Measurements from ENCODE around the gene PTGER1. TPM values are rescaled to one million over a fixed set of nuclear protein-coding genes. Genes with fewer than 3 reads are reported as not detected.

PTGER1 gene
- total RNA-seq, 2 experiments from 2014 or later: 0.93 to 1.3 TPM

DNA sequence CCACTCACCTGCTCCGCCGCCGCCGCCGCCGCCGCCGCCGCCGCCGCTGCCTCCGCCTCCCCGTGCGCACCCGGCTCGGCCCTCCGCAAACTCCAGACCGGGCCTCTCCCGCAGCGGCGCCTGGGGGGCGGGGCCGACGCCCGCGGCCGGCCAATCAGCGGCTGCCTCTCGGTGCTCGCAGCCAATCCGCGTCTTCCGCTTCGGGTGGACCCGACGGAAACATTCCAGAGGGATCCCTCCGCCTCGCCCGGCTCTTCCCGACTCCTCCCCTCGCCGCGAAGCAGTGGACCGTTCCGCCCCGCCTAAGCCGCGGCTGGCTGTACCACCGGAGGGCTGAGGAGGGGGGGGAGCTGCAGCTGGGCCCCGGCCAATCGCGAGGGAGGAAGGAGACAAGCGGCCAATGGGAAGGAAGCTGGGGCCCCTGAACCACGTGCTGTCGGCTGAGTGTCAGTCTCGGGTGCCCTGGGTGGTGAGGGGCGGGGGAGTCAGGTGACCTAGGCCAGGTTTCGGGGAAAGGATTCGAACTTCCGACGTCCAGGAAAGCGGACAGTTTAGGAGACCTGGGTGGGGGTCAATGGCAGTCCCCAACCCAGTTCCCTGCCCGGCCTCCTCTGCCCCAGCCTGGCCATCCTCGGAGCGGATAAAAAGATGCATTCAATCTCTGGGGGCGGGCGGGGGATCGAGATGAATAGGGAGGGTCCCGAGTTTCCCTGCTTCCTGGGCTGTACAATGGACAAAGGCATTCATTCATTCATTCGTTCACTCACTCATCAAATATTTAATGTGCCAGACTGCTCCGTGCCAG lies 21.1 kb upstream of the PTGER1 start, which contains the start of gene GIPC1:
GIPC1 (minus strand) TSS at position 99 of the 805 bp plus-strand sequence. CDS start 13,151 bp downstream, outside the sequence.
- Mint-ChIP-seq H3K27ac (peak within 1 kb of the TSS; percentile 74), H3K36me3 (ENCODE audit: low read depth) (peaks cover 13% of the 10 kb centered on the region), H3K4me3 (peak within 1 kb of the TSS; percentile 82), H3K27me3 (peaks cover 3% of the 10 kb centered on the region), H3K9me3 (no peaks in the 10 kb centered on the region), H3K4me1 (peaks cover 25% of the 10 kb centered on the region)
- ChIA-PET POLR2A (interaction anchor here (0.7 to 16.0 kb wide), 9 partner anchors 9 to 360 kb away, joined by 3 to 316 read pairs (median 4); partner anchors contain the start of genes ASF1B, DDX39A, DNAJB1 and PKN1), CTCF (interaction anchor here (0.7 to 4.5 kb wide), 7 partner anchors 9 to 359 kb away, joined by 3 to 35 read pairs (median 4); partner anchors contain the start of genes ASF1B and PKN1)
- DNase-seq: peak; percentile 84

DNA sequence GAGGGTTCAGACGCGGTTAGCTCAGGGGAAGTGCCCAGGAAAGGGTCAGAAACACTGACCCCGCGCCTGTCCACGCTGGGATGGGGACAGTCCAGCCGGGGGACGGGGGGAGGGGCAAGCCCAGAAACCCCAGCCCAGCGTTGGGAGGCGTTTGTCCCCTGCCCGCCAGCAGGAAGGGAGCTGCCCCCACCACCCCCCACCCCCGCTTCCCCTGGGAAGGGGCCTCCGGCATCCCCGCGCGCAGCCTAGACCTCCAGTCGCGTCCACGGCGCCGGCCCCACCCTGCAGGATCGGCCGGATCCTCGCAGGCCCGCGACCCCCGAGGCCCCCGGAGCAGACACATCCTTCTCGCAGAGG lies 20.5 kb upstream of the PTGER1 start:
- peak overlapping the region; percentile 82 for H3K4me3 Mint-ChIP-seq
- H3K27ac Mint-ChIP-seq: peak overlapping the region; percentile 74
- ChIA-PET POLR2A (interaction anchor here (1.2 to 16.0 kb wide), 8 partner anchors 10 to 359 kb away, joined by 3 to 316 read pairs (median 4); partner anchors contain the start of genes ASF1B, DDX39A, DNAJB1 and PKN1), CTCF (interaction anchor here (0.7 to 4.5 kb wide), 6 partner anchors 9 to 63 kb away, joined by 3 to 35 read pairs (median 4); partner anchors contain the start of gene PKN1)
- peaks cover 25% of the 10 kb centered on the region for H3K4me1 Mint-ChIP-seq
- H3K27me3 Mint-ChIP-seq: peaks cover 3% of the 10 kb centered on the region
- H3K36me3 Mint-ChIP-seq (ENCODE audit: low read depth): peaks cover 13% of the 10 kb centered on the region
- no peak for DNase-seq
- H3K9me3 Mint-ChIP-seq: no peaks in the 10 kb centered on the region

DNA sequence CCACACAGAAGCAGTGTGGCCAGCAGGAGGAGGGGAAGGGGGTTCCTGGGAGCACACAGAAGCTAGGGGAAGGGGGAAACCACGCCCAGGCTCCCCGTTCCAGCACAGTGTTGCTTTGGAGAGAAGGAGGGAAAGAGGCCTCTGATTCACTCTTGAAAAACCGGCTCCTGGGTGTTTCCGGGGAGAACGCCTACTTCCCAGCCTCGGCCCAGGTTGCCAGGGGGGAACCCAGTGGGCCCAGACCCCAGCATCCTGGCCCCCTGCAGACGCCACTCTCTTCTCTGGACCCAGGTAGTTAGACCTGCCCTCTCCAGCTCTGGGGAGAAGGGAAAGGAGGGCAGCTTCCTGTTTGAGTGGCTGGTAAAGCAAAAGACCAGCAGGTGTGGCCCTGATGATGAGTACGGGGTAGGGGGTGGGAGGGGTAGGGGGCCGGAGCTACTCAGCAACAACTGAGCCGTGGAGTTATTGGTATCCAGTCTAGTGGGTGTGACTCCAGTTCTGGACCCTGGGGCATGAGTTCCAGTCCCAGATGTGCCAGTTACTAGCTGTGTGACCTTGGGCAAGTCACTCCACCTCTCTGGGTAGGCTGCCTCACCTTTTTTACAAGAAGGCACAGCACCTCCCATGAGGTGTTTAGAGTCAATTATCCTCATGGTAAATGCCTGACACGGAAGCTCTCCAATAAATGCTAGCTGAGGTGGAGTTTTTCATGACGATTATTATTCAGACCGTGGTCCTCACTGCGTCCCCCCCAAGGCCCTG lies 19.9 kb upstream of the PTGER1 start:
- Mint-ChIP-seq H3K36me3 (ENCODE audit: low read depth) (peaks cover 13% of the 10 kb centered on the region), H3K9me3 (no peaks in the 10 kb centered on the region), H3K4me1 (peaks cover 25% of the 10 kb centered on the region), H3K27ac (peak overlapping the region; percentile 74), H3K27me3 (peaks cover 3% of the 10 kb centered on the region), H3K4me3 (peak overlapping the region; percentile 82)
- no peak for DNase-seq
- ChIA-PET POLR2A (interaction anchor here (1.2 to 16.0 kb wide), 8 partner anchors 11 to 358 kb away, joined by 3 to 316 read pairs (median 4); partner anchors contain the start of genes ASF1B, DDX39A, DNAJB1 and PKN1), CTCF (interaction anchor here (0.7 to 4.5 kb wide), 6 partner anchors 9 to 62 kb away, joined by 3 to 35 read pairs (median 4); partner anchors contain the start of gene PKN1)

DNA sequence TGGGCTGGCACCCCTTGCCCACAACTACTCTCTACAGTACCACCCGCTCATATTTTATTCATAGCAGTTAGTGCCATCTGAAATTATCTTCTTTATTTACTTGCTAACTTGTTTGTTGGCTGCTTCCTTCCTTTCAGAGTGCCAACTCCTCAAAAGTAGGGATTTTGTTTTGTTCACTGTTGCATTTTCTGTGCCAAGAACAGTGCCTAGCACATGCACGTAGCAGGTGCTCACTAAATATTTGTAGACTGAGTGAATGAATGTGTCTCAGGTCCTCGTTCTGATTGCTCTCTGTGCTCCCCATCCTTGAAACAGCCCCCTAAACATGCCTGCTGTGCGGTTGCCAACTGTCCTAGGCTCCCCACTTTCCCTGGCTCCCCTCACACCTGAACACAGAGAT lies 19.3 kb upstream of the PTGER1 start:
- POLR2A ChIA-PET: interaction anchor here (1.3 to 16.0 kb wide), 4 partner anchors 13 to 75 kb away, joined by 4 to 316 read pairs (median 9); partner anchors contain the start of genes DDX39A and DNAJB1
- H3K27me3 Mint-ChIP-seq: peaks cover 3% of the 10 kb centered on the region
- no peaks in the 10 kb centered on the region for H3K9me3 Mint-ChIP-seq
- CTCF ChIA-PET: interaction anchor here (1.4 kb wide), 1 partner anchor 62 kb away, joined by 3 read pairs; the partner anchor contains the start of gene PKN1
- no peak overlapping the region for H3K27ac Mint-ChIP-seq
- H3K4me1 Mint-ChIP-seq: peaks cover 25% of the 10 kb centered on the region
- no peak for DNase-seq
- peaks cover 18% of the 10 kb centered on the region for H3K36me3 Mint-ChIP-seq (ENCODE audit: low read depth)
- peak overlapping the region; percentile 82 for H3K4me3 Mint-ChIP-seq

DNA sequence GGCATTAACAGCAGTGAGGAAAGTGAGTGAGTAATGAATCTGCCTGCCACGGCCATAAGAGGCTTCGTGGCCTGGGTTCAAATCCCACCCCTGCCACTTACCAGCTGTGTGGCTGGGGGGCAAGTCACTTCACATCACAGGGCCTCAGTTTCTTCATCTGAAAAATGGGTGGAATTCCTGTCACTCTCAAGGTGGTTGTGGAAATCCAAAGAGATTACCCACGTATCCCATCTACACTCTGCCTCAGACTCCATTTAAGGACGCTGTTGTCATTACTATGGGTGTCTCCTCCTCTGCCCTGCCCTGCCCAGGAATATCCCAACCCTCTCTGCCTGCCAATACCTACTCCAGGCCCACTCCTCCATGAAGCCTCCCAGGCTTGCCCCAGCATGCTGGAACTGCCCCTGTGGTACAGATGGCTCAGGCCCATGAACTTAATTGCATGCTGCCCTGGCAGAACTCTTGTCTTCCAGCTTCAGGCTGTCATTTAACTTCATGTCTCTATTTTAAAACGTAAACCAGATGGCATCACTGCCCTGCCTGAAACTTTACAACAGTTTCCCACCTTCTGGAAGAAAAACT lies 17.7 kb upstream of the PTGER1 start:
- no peak overlapping the region for H3K4me3 Mint-ChIP-seq

DNA sequence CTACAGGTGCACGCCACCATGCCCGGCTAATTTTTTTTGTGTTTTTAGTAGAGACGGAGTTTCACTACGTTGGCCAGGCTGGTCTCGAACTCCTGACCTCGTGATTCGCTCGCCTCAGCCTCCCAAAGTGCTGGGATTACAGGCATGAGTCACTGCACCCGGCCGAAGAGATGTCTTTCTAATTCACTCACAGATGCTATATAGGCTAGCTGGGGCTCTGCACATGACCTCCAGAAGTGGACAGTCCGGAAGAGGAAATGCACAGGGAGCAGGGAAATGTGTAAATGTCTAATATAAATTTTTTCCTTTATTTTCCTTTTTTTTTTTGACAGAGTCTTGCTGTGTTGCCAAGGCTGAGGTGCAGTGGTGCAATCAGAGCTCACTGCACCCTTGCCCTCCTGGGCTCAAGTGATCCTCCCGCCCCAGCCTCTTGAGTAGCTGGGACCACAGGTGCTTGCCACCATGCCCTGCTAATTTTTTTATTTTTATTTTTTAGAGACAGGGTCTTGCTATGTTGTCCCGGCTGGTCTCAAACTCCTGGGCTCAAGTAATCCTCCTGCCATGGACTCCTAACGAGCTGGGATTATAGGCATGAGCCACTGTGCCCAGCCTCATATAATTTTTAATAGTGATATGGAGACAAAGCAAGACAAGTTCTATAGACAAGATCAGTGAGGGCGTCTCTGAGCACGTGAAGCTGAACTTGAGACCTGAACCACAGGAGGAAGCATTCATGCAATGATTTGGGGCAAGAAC lies 12.4 kb upstream of the PTGER1 start:
- ChIA-PET CTCF (interaction anchor here (0.6 to 4.3 kb wide), 6 partner anchors 9 to 165 kb away, joined by 3 to 26 read pairs (median 4); partner anchors contain the start of gene DNAJB1), POLR2A (interaction anchor here (0.9 to 1.7 kb wide), 2 partner anchors 31 to 78 kb away, joined by 3 to 5 read pairs; partner anchors contain the start of gene DNAJB1)
- Mint-ChIP-seq H3K4me3 (no peak overlapping the region), H3K36me3 (ENCODE audit: low read depth) (peaks cover 17% of the 10 kb centered on the region), H3K4me1 (peaks cover 4% of the 10 kb centered on the region), H3K9me3 (no peaks in the 10 kb centered on the region), H3K27ac (no peak overlapping the region), H3K27me3 (no peaks in the 10 kb centered on the region)
- no peak for DNase-seq

More for the DNA sequence above, 17.7 kb upstream of the PTGER1 start:
- Mint-ChIP-seq H3K27me3 (peaks cover 3% of the 10 kb centered on the region), H3K4me1 (peaks cover 25% of the 10 kb centered on the region), H3K27ac (no peak overlapping the region), H3K36me3 (ENCODE audit: low read depth) (peaks cover 22% of the 10 kb centered on the region), H3K9me3 (no peaks in the 10 kb centered on the region)
- CTCF ChIA-PET: interaction anchor here (0.6 to 1.1 kb wide), 3 partner anchors 9 to 159 kb away, joined by 3 to 7 read pairs (median 3); no protein-coding TSS in a partner anchor
- POLR2A ChIA-PET: interaction anchor here (1.2 kb wide), 1 partner anchor 26 kb away, joined by 3 read pairs; the partner anchor contains the start of gene DNAJB1
- no peak for DNase-seq

DNA sequence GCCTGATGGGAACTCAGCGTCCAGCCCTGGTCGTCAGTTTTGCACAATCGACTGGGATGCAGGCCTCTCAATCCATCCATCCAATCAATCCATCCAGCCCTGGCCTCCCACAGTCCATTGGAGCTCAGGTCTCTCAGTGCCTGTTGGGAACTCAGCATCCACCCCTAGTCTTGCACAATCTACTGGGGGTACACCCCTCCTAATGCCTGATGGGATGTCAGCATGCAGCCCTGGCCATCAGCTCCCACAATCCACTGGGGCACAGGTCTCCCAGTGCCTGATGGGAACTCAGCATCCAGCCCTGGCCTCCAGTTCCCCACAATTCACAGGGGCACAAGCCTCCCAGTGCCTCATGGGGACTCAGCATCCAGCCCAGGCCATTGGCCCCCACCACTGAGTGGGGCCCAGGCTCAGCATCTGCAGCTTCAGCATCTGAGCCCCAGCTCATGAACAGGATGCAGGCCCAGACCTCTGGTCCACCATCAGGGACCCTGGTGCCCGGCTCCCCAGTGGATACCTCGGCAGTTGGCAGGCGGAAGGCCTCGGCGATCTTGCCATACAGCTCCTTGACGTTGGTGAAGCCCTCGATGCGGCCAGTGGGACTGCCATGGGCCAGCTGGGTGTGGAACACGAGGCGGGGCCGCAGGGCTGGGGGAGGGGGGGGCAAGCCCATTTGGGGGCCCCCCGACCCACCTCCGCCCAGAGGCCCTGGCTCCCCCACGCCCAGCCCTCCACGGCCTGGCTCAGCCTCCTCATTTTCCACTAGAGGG lies 7.2 kb upstream of the PTGER1 start:
- Mint-ChIP-seq H3K9me3 (no peaks in the 10 kb centered on the region), H3K4me1 (peaks cover 7% of the 10 kb centered on the region), H3K4me3 (no peak overlapping the region), H3K27ac (no peak overlapping the region), H3K27me3 (no peaks in the 10 kb centered on the region), H3K36me3 (ENCODE audit: low read depth) (peaks cover 4% of the 10 kb centered on the region)
- POLR2A ChIA-PET: interaction anchor here (1.6 kb wide), 1 partner anchor 35 kb away, joined by 4 read pairs; no protein-coding TSS in a partner anchor
- CTCF ChIA-PET: interaction anchor here (0.9 to 1.6 kb wide), 3 partner anchors 7 to 345 kb away, joined by 3 to 5 read pairs (median 4); partner anchors contain the start of genes ASF1B and PTGER1
- no peak for DNase-seq

DNA sequence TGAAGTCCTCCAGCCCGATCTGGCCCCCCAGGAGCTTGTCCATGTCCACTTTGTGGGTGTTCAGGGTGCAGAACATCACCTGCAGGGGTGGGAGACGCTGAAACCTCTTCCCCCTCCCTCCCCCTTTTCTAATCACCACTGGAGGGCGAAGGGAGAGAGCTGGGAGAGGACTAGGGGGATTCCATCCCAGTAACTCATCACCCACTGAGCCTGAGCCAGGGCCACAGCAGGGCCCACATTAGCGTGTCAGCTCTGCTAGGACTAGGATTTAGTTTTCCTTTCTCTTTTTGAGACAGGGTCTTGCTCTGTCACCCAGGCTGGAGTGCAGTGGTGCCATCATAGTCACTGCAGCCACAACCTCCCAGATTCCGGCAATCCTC lies 5.5 kb upstream of the PTGER1 start:
- H3K4me1 Mint-ChIP-seq: peaks cover 15% of the 10 kb centered on the region
- H3K27ac Mint-ChIP-seq: no peak overlapping the region
- CTCF ChIA-PET: interaction anchor here (0.6 to 3.9 kb wide), 28 partner anchors 8 to 344 kb away, joined by 3 to 26 read pairs (median 4); partner anchors contain the start of genes ADGRE5, ASF1B, DDX39A and GIPC1
- no peaks in the 10 kb centered on the region for H3K27me3 Mint-ChIP-seq
- no peak for DNase-seq
- no peak overlapping the region for H3K4me3 Mint-ChIP-seq
- H3K36me3 Mint-ChIP-seq (ENCODE audit: low read depth): peaks cover 2% of the 10 kb centered on the region
- H3K9me3 Mint-ChIP-seq: no peaks in the 10 kb centered on the region
- POLR2A ChIA-PET: interaction anchor here (0.8 to 2.0 kb wide), 4 partner anchors 36 to 344 kb away, joined by 3 to 6 read pairs (median 4); partner anchors contain the start of gene DNAJB1

DNA sequence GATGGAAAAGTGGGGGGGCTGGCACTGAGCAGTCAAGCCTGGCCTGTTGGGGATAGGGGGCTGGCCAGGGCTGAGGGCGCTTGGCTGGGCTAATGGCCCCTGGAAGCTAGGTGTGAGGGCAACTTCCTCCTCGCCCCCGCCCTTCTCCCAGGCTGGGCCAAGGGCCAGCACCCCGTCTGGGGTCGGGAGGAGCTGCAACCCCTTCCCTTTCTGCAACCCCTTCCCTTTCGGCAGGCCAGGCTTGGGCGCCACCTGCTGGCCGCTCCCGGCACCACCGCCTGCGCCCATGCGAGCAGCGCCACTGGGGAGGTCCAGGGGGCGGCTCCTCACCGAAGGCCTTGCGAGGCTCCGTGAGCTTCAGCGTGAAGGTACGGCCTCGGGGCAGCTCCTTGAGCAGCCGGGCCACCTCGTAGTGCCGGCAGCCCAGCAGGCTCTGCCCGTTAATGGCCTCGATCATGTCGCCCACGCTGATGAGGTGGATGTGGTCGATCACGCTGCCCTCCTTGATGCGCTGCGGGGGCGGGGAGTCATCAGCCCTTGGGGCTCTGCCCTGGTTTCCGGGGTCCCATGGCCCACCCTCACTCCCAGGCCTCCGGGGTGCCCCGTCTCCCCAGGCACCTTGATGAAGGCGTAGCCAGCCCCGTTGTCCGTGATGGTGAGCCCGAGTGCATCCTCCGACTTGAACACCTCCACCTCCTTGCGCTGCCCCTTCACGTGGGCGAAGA lies 5.0 kb upstream of the PTGER1 start:
- Mint-ChIP-seq H3K4me3 (no peak overlapping the region), H3K27me3 (no peaks in the 10 kb centered on the region), H3K27ac (no peak overlapping the region), H3K9me3 (no peaks in the 10 kb centered on the region), H3K4me1 (peaks cover 19% of the 10 kb centered on the region), H3K36me3 (ENCODE audit: low read depth) (peaks cover 2% of the 10 kb centered on the region)
- POLR2A ChIA-PET: interaction anchor here (1.0 to 2.0 kb wide), 6 partner anchors 36 to 343 kb away, joined by 3 to 6 read pairs (median 4); partner anchors contain the start of gene DNAJB1
- CTCF ChIA-PET: interaction anchor here (0.6 to 3.9 kb wide), 28 partner anchors 7 to 343 kb away, joined by 3 to 26 read pairs (median 4); partner anchors contain the start of genes ADGRE5, ASF1B, DDX39A and GIPC1
- peak; percentile 79 for DNase-seq

DNA sequence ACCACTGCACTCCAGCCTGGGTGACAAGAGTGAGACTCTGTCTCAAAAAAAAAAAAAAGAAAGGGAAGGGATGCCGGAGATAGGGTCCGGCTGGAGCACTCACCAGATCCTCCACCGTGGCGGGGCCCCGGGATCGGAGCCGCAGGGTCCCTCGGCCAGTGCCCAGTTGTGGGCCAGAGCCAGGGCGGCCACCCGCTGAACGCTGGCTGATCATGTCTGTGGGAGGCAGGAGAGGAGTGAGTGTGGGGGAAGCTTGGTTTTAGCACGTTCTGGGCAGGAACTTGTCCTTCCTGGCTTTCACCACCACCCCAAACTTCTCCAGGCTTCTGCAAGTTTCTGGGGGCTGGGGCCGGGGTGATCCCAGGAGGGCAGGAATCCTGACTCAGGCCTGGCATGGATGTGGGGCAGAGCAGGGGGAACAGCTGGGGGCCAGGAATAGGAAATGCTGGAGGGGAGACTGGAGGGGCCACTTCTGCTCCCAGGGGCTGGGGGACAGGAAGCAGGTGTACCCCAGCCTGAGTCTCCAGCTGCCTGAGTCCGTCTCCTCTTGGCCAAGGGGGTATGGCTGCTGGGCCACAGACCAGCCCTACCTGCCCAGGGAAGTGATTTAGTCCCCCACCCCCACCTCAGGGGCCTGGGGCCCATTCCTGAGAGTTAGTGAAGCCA lies 4.3 kb upstream of the PTGER1 start:
- peaks cover 5% of the 10 kb centered on the region for H3K27me3 Mint-ChIP-seq
- peaks cover 25% of the 10 kb centered on the region for H3K4me1 Mint-ChIP-seq
- no peak overlapping the region for H3K27ac Mint-ChIP-seq
- CTCF ChIA-PET: interaction anchor here (1.0 to 3.9 kb wide), 22 partner anchors 10 to 343 kb away, joined by 3 to 26 read pairs (median 5); partner anchors contain the start of genes ADGRE5, ASF1B and GIPC1
- H3K36me3 Mint-ChIP-seq (ENCODE audit: low read depth): peaks cover 5% of the 10 kb centered on the region
- H3K9me3 Mint-ChIP-seq: no peaks in the 10 kb centered on the region
- no peak for DNase-seq
- no peak overlapping the region for H3K4me3 Mint-ChIP-seq
- POLR2A ChIA-PET: interaction anchor here (1.0 to 2.0 kb wide), 8 partner anchors 16 to 343 kb away, joined by 3 to 6 read pairs (median 4); partner anchors contain the start of genes ASF1B and DNAJB1
